Esophagus squamous epithelium (tissue), 4 donors: ENCODE measurements around the gene UTP25.
A peak's percentile ranks its signal among the peaks of the same experiment; 100 is the strongest.

Experiments
- POLR2A ChIP-seq, 4 donors: fragments of 450-650 bp; IDR thresholded peaks; one replicate each; pipeline ENCODE4 v1.6.1; 2017; ENCODE audit warnings: antibody characterized with exemption in 4 of 4, mild to moderate bottlenecking in 4 of 4, moderate library complexity in 3 of 4
- TF ChIP-seq, protein P1 (sequence below), 6 experiments: fragments of 450-650 bp in 4 of 6; fragments of 200-600 bp in 2 of 6; sonication (generic) in 2 of 6; IDR thresholded peaks; one replicate each; pipeline ENCODE4 v1.5.1; 2016 to 2019; ENCODE audit warnings: antibody characterized with exemption in 6 of 6, mild to moderate bottlenecking in 4 of 6, moderate library complexity in 4 of 6

DNA sequence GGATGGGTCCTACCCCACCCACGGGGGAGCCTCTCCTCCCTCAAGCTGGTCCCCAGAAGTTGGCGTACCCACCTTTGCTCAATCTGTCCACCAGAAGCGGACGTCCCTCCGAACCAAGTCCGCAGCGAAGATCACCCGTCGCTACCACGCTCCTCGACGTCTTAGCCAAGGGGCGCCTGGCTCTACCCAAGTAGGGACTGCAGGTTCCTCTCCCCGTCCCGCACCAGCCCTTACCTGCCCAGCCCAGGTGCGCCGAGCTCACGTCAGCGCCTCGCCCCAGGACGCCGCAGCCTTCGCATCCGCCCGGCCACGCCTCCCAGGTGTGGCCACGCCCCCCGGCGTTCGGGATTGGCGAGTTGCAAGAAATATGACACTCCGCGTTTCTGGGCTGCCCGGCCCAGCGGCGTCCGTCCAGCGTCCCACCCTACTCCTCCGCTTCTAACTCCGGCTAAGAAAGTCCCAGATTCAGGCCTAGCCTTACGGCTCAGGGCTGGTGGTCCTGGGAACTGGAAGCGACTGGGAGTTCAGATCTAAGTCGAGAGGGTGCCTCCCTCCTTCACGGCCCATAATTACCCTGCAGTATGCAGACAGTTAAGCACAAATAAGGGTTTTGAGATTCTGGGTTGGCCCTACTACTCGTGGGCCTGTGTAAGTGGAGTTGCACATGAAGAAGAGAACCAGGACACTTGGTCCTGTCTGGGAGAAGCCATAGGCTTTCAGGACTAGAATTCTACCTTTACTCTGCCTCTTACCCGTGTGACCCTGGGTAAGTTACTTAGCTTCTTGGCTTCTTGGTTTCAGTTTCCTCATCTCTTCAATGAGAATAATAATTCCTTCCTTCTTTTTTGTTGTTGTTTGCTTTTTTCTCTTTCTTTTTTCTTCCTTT is 21.7 kb upstream of the UTP25 start, which contains the start of gene IRF6:
- TF ChIP-seq, protein P1, sequence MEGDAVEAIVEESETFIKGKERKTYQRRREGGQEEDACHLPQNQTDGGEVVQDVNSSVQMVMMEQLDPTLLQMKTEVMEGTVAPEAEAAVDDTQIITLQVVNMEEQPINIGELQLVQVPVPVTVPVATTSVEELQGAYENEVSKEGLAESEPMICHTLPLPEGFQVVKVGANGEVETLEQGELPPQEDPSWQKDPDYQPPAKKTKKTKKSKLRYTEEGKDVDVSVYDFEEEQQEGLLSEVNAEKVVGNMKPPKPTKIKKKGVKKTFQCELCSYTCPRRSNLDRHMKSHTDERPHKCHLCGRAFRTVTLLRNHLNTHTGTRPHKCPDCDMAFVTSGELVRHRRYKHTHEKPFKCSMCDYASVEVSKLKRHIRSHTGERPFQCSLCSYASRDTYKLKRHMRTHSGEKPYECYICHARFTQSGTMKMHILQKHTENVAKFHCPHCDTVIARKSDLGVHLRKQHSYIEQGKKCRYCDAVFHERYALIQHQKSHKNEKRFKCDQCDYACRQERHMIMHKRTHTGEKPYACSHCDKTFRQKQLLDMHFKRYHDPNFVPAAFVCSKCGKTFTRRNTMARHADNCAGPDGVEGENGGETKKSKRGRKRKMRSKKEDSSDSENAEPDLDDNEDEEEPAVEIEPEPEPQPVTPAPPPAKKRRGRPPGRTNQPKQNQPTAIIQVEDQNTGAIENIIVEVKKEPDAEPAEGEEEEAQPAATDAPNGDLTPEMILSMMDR (IDR thresholded peaks at IDR 0.05) = peak in 1 of 6 experiments; percentile 3
- peak in 3 of 4 donors; percentile 94 to 99 (median 96) for TF ChIP-seq POLR2A (IDR thresholded peaks at IDR 0.05)
